Measurements from ENCODE around the gene KCNH4. TPM values are rescaled to one million over a fixed set of nuclear protein-coding genes. Genes with fewer than 3 reads are reported as not detected.
A peak's percentile ranks its signal among the peaks of the same experiment; 100 is the strongest.

The KCNH4 gene
- total and polyA plus RNA-seq, 12 donors, result 0.13 to 1.0 (median 0.19) TPM; not detected in 2

DNA sequence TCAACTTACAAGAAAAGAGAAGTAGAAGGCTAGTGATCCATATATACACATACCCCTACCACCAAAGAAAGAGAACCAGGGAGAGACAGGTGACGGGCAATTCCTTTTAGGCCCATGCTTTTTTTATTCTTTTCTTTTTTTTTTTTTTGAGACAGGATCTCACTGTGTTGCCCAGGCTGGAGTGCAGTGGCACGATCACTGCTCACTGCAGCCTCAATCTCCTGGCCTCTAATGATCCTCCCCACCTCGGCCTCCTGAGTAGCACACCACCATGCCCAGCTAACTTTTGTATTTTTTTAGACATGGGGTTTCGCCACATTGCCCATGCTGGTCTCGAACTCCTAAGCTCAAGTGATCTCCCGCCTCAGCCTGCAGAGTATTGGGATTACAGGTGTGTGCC, 53.5 kb downstream of the KCNH4 start:
- intact Hi-C loops (cut with DNase I), result loop anchor here in 1 of 2 donors (5.0 kb wide), 1 partner anchor 55 kb away; the partner anchor contains the start of gene KCNH4
- WGBS, 4 donors, result 84 to 97% (median 94%) methylated on average over 6 of the region's 6 CpGs

DNA sequence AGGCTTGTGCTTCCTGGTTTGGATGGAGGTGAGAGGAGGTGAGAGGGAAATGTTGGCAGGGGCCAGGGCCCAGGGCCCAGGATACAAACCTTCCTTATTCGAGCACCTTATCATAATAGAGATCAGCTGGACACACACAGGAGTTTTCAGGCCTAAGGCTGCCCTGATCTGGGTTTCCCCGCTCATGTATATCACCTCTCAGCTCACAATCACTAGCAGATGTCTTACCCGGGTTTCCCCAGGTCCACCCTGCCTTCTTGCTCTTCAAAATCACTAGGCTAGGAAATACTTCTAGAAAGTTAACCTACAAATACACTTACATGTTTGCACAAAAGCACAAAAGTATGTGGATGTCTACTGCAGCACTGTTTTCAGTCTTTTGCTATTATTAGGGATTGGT, 54.1 kb downstream of the KCNH4 start:
- H3K9me3 ChIP-seq (replicated peaks in 1 of 3), result no peaks in the 10 kb centered on the region
- H3K27ac ChIP-seq, result no peak overlapping the region
- peaks cover 0 to 53% of the 10 kb centered on the region in 2 donors for H3K36me3 ChIP-seq (replicated peaks in 1 of 2)
- TF ChIP-seq, protein P1, sequence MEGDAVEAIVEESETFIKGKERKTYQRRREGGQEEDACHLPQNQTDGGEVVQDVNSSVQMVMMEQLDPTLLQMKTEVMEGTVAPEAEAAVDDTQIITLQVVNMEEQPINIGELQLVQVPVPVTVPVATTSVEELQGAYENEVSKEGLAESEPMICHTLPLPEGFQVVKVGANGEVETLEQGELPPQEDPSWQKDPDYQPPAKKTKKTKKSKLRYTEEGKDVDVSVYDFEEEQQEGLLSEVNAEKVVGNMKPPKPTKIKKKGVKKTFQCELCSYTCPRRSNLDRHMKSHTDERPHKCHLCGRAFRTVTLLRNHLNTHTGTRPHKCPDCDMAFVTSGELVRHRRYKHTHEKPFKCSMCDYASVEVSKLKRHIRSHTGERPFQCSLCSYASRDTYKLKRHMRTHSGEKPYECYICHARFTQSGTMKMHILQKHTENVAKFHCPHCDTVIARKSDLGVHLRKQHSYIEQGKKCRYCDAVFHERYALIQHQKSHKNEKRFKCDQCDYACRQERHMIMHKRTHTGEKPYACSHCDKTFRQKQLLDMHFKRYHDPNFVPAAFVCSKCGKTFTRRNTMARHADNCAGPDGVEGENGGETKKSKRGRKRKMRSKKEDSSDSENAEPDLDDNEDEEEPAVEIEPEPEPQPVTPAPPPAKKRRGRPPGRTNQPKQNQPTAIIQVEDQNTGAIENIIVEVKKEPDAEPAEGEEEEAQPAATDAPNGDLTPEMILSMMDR (IDR thresholded peaks at IDR 0.05), result no peak
- TF ChIP-seq POLR2A (IDR thresholded peaks at IDR 0.05), result no peak
- 77 to 92% (median 87%) methylated on average over 2 to 3 of the region's 3 CpGs for WGBS, 4 donors
- peaks cover 25 to 33% of the 10 kb centered on the region in 2 donors for H3K4me1 ChIP-seq (replicated peaks in 1 of 2)
- no peak overlapping the region for H3K4me3 ChIP-seq
- DNase-seq, result no peak
- H3K27me3 ChIP-seq, result no peaks in the 10 kb centered on the region
- intact Hi-C loops (cut with DNase I), result loop anchor here in 1 of 2 donors (5.0 kb wide), 1 partner anchor 55 kb away; the partner anchor contains the start of gene KCNH4

More for the DNA sequence above, 53.5 kb downstream of the KCNH4 start:
- peaks cover 27 to 38% of the 10 kb centered on the region in 2 donors for H3K4me1 ChIP-seq (replicated peaks in 1 of 2)
- H3K27ac ChIP-seq, result no peak overlapping the region
- peaks cover 0 to 53% of the 10 kb centered on the region in 2 donors for H3K36me3 ChIP-seq (replicated peaks in 1 of 2)
- no peak for DNase-seq
- H3K9me3 ChIP-seq (replicated peaks in 1 of 3), result no peaks in the 10 kb centered on the region
- TF ChIP-seq, protein P1 (IDR thresholded peaks at IDR 0.05), result no peak
- no peak for TF ChIP-seq POLR2A (IDR thresholded peaks at IDR 0.05)
- no peak overlapping the region for H3K4me3 ChIP-seq
- H3K27me3 ChIP-seq, result no peaks in the 10 kb centered on the region

DNA sequence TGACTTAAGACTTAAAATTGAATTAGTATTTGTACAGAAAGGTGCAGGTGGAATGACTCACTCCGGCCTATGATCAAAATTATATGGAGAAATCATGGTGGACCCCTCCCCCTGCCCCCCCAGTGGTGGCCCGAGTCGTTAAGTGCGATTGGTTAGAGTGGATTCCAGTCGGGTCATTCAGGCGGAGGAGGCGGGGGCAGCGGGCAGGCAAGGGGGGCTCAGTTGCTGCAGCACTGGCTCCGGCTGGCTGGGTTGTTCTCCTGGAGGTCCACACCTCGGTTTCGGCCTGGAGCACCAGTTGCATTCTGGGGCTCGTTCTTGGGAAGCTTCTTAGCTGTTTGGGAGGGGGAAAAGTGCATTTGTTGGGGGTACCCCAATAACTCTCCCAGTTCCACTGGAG, 55.4 kb downstream of the KCNH4 start:
- H3K36me3 ChIP-seq (replicated peaks in 1 of 2), result peaks cover 0 to 53% of the 10 kb centered on the region in 2 donors
- H3K27me3 ChIP-seq, result no peaks in the 10 kb centered on the region
- no peak overlapping the region for H3K27ac ChIP-seq
- no peak overlapping the region for H3K4me3 ChIP-seq
- peak in 1 of 7 donors; percentile 51 for DNase-seq
- H3K4me1 ChIP-seq (replicated peaks in 1 of 2), result peaks cover 17 to 29% of the 10 kb centered on the region in 2 donors
- no peaks in the 10 kb centered on the region for H3K9me3 ChIP-seq (replicated peaks in 1 of 3)
- intact Hi-C loops (cut with DNase I), result loop anchor here in 1 of 2 donors (5.0 kb wide), 1 partner anchor 57 kb away; the partner anchor contains the start of gene KCNH4
- WGBS, 4 donors, result 69 to 86% (median 81%) methylated on average over 4 to 12 of the region's 12 CpGs
- TF ChIP-seq, protein P1 (IDR thresholded peaks at IDR 0.05), result no peak
- no peak for TF ChIP-seq POLR2A (IDR thresholded peaks at IDR 0.05)

DNA sequence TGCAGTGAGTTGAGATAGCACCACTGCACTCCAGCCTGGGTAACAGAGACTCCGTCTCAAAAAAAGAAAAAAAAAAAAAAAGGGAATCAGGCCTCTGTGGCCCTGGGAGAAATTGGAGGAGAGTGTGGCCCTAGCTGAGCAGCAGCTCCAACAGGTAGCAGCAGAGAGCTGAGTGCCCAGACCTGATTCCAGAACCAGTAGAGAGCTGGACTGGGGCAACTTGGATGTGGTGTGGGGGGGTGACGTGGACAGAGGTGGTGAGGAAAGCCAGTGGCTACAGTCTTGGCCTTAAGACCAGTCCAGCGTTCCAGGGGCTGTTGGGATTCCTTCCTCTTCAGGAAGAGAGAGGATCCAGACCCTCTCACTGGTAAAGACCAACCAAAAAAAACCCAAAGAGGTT, 56.7 kb downstream of the KCNH4 start:
- 86 to 91% (median 88%) methylated on average over 3 of the region's 3 CpGs for WGBS, 4 donors
- no peak for DNase-seq
- Histone ChIP-seq H3K27ac (no peak overlapping the region), H3K9me3 (replicated peaks in 1 of 3) (no peaks in the 10 kb centered on the region), H3K36me3 (replicated peaks in 1 of 2) (peaks cover 0 to 42% of the 10 kb centered on the region in 2 donors), H3K27me3 (no peaks in the 10 kb centered on the region), H3K4me1 (replicated peaks in 1 of 2) (peaks cover 10 to 22% of the 10 kb centered on the region in 2 donors), H3K4me3 (no peak overlapping the region)
- intact Hi-C loops (cut with DNase I), result no loop called here
- TF ChIP-seq, protein P1 (IDR thresholded peaks at IDR 0.05), result peak in 1 of 6 experiments; percentile 12
- no peak for TF ChIP-seq POLR2A (IDR thresholded peaks at IDR 0.05)
